HG03097 (cell line): ENCODE data around the gene TTC39B.

Experiments used
- ATAC-seq: cut with Tn5 transposase; IDR thresholded peaks from one replicate; pipeline ENCODE4 v1.9.1; 2021; ENCODE audit not compliant: unreplicated experiment, low FRiP score

TTC39B gene

GRCh38 chr9:15305470-15305869 lies 1.5 kb downstream of the TTC39B start:
- no peak for ATAC-seq

- ATAC-seq: no peak
Measured at GRCh38 chr9:15304632-15305031, 2.4 kb downstream of the TTC39B start.

GRCh38 chr9:15300218-15300617 lies 6.8 kb downstream of the TTC39B start:
- ATAC-seq: no peak

- ATAC-seq: peak; percentile 91
Measured at GRCh38 chr9:15299374-15299939, 7.6 kb downstream of the TTC39B start.

- no peak for ATAC-seq
Measured at GRCh38 chr9:15298362-15298761, 8.7 kb downstream of the TTC39B start.

GRCh38 chr9:15295761-15296405 lies 11.1 kb downstream of the TTC39B start:
- ATAC-seq: peak; percentile 24

GRCh38 chr9:15294604-15295003 lies 12.4 kb downstream of the TTC39B start:
- ATAC-seq: no peak

GRCh38 chr9:15293804-15294316 lies 13.2 kb downstream of the TTC39B start:
- no peak for ATAC-seq

- ATAC-seq: no peak
Measured at GRCh38 chr9:15293084-15293483, 13.9 kb downstream of the TTC39B start.

GRCh38 chr9:15289603-15290002 lies 17.4 kb downstream of the TTC39B start:
- ATAC-seq: no peak

- ATAC-seq: no peak
Measured at GRCh38 chr9:15287309-15287708, 19.7 kb downstream of the TTC39B start.

- ATAC-seq: no peak
Measured at GRCh38 chr9:15286161-15286821, 20.7 kb downstream of the TTC39B start.

- ATAC-seq: no peak
Measured at GRCh38 chr9:15282567-15283285, 24.3 kb downstream of the TTC39B start.

- ATAC-seq: no peak
Measured at GRCh38 chr9:15280647-15281046, 26.4 kb downstream of the TTC39B start.

- ATAC-seq: no peak
Measured at GRCh38 chr9:15278839-15279238, 28.2 kb downstream of the TTC39B start.

- no peak for ATAC-seq
Measured at GRCh38 chr9:15278091-15278687, 28.8 kb downstream of the TTC39B start.

GRCh38 chr9:15277400-15278090 lies 29.5 kb downstream of the TTC39B start:
- ATAC-seq: no peak

GRCh38 chr9:15276328-15276938 lies 30.6 kb downstream of the TTC39B start:
- no peak for ATAC-seq

GRCh38 chr9:15274425-15274824 lies 32.6 kb downstream of the TTC39B start:
- no peak for ATAC-seq
